ENCODE measurements around the gene PSMD1.
"Not testable (repeated sequence)": the region's sequence is repeated elsewhere in the genome, so short reads cannot be mapped to it uniquely, and the experiment has no call there.

- not testable (repeated sequence) for TF ChIP-seq ZNF350, CTCF, ZBTB17 (tag by site-specific recombination; IDR thresholded peaks at IDR 0.05)
These were observed 10.9 kb downstream of the PSMD1 start for GRCh38 chr2:231067531-231067930.
